DOHH2 (cell line): ENCODE data around the gene ZNFX1.
"Not testable (repeated sequence)": the region's sequence is repeated elsewhere in the genome, so short reads cannot be mapped to it uniquely, and the experiment has no call there.

Source experiments
- H3F3A ChIP-seq: fragments of 200-600 bp; sonication (generic), shearing (Covaris generic); 2 replicates; pipeline ENCODE4 v1.6.0; 2016; ENCODE audit warnings: antibody characterized with exemption, mild to moderate bottlenecking; ENCODE audit not compliant: control insufficient read depth, insufficient read depth
- H3K27ac ChIP-seq: fragments of 200-600 bp; sonication (generic); 2 replicates; pipeline ENCODE4 v1.5.1; 2014; ENCODE audit warnings: low read depth, mild to moderate bottlenecking, low read length, moderate library complexity
- H3K27me3 ChIP-seq: fragments of 200-600 bp; sonication (generic); 2 replicates; pipeline ENCODE4 v1.6.1; 2014; ENCODE audit warnings: mild to moderate bottlenecking, low read length, mixed read lengths; ENCODE audit not compliant: control insufficient read depth
- H3K36me3 ChIP-seq: fragments of 200-600 bp; sonication (generic); 2 replicates; pipeline ENCODE4 v1.6.1; 2014; ENCODE audit warnings: mild to moderate bottlenecking, low read length, moderate library complexity, mixed read lengths; ENCODE audit not compliant: control insufficient read depth
- H3K4me1 ChIP-seq: fragments of 200-600 bp; sonication (generic); 2 replicates; pipeline ENCODE4 v1.6.1; 2014; ENCODE audit warnings: mild to moderate bottlenecking, low read length, mixed read lengths; ENCODE audit not compliant: control insufficient read depth
- H3K4me2 ChIP-seq: fragments of 200-600 bp; sonication (generic); 2 replicates; pipeline ENCODE4 v1.6.0; 2014; ENCODE audit warnings: mild to moderate bottlenecking, low read length, moderate library complexity
- H3K4me3 ChIP-seq: fragments of 200-600 bp; sonication (generic); 2 replicates; pipeline ENCODE4 v1.5.1; 2014; ENCODE audit warnings: mild to moderate bottlenecking, low read length, mixed read lengths
- H3K79me2 ChIP-seq: fragments of 200-600 bp; sonication (generic); 2 replicates; pipeline ENCODE4 v1.6.1; 2014; ENCODE audit warnings: mild to moderate bottlenecking, low read length, mixed read lengths; ENCODE audit not compliant: control insufficient read depth
- H3K9me2 ChIP-seq: fragments of 200-600 bp; sonication (generic); replicated peaks from 2 replicates; pipeline ENCODE4 v1.6.1; 2014; ENCODE audit warnings: mild to moderate bottlenecking, low read length, mixed read lengths; ENCODE audit not compliant: control insufficient read depth
- H3K9me3 ChIP-seq: fragments of 200-600 bp; sonication (generic); 2 replicates; pipeline ENCODE4 v1.6.1; 2014; ENCODE audit warnings: antibody characterized with exemption, low read length, mixed read lengths; ENCODE audit not compliant: control insufficient read depth, insufficient read depth
- H4K20me1 ChIP-seq: fragments of 200-600 bp; sonication (generic); 2 replicates; pipeline ENCODE4 v1.6.0; 2014; ENCODE audit warnings: low read depth, mild to moderate bottlenecking, antibody characterized with exemption, low read length, moderate library complexity; ENCODE audit not compliant: control insufficient read depth, insufficient read depth
- CTCF ChIP-seq: fragments of 200-600 bp; sonication (generic); IDR thresholded peaks from one replicate; pipeline ENCODE4 v1.5.1; 2014; ENCODE audit warnings: antibody characterized with exemption, mild to moderate bottlenecking, low read depth, low read length; ENCODE audit not compliant: poor library complexity, severe bottlenecking
- EZH2phosphoT487 ChIP-seq: fragments of 200-600 bp; sonication (generic); IDR thresholded peaks from 2 replicates; pipeline ENCODE4 v1.6.1; 2017; ENCODE audit warnings: borderline replicate concordance, mild to moderate bottlenecking, antibody characterized with exemption, low read length, moderate library complexity, mixed read lengths

Gene ZNFX1

GRCh38 chr20:49315580-49315979 is 37.7 kb upstream of the ZNFX1 start:
- Histone ChIP-seq H4K20me1 (no peaks in the 10 kb centered on the region), H3K4me3 (no peak overlapping the region), H3K27ac (no peak overlapping the region), H3F3A (no peaks in the 10 kb centered on the region), H3K36me3 (no peaks in the 10 kb centered on the region), H3K4me2 (no peak overlapping the region), H3K9me2 (no peaks in the 10 kb centered on the region), H3K9me3 (no peaks in the 10 kb centered on the region), H3K79me2 (no peaks in the 10 kb centered on the region), H3K27me3 (peaks cover 53% of the 10 kb centered on the region), H3K4me1 (no peaks in the 10 kb centered on the region)
- TF ChIP-seq CTCF, result no peak
- TF ChIP-seq EZH2phosphoT487, result no peak

GRCh38 chr20:49314052-49314451 is 36.2 kb upstream of the ZNFX1 start:
- not testable (repeated sequence) for H3K4me3 ChIP-seq, H3K4me2 ChIP-seq, H3K27ac ChIP-seq, H4K20me1 ChIP-seq, H3K9me2 ChIP-seq, H3K36me3 ChIP-seq, H3K79me2 ChIP-seq, H3F3A ChIP-seq, H3K4me1 ChIP-seq, H3K9me3 ChIP-seq
- peaks cover 55% of the 10 kb centered on the region for H3K27me3 ChIP-seq

GRCh38 chr20:49313283-49313682 is 35.4 kb upstream of the ZNFX1 start:
- Histone ChIP-seq H3K36me3 (no peaks in the 10 kb centered on the region), H3K27me3 (peaks cover 53% of the 10 kb centered on the region), H3K9me3 (no peaks in the 10 kb centered on the region), H3F3A (no peaks in the 10 kb centered on the region), H3K4me1 (no peaks in the 10 kb centered on the region), H3K27ac (no peak overlapping the region), H4K20me1 (no peaks in the 10 kb centered on the region), H3K9me2 (no peaks in the 10 kb centered on the region), H3K4me3 (no peak overlapping the region), H3K4me2 (no peak overlapping the region), H3K79me2 (no peaks in the 10 kb centered on the region)
- no peak for TF ChIP-seq EZH2phosphoT487
- no peak for TF ChIP-seq CTCF

- no peak overlapping the region for H3K4me2 ChIP-seq
- H3K9me2 ChIP-seq, result no peaks in the 10 kb centered on the region
- H3K79me2 ChIP-seq, result no peaks in the 10 kb centered on the region
- H3K27me3 ChIP-seq, result peaks cover 47% of the 10 kb centered on the region
- TF ChIP-seq EZH2phosphoT487, result no peak
- TF ChIP-seq CTCF, result no peak
- H3F3A ChIP-seq, result no peaks in the 10 kb centered on the region
- H3K4me1 ChIP-seq, result no peaks in the 10 kb centered on the region
- H3K27ac ChIP-seq, result no peak overlapping the region
- no peaks in the 10 kb centered on the region for H3K36me3 ChIP-seq
- H3K9me3 ChIP-seq, result no peaks in the 10 kb centered on the region
- H3K4me3 ChIP-seq, result no peak overlapping the region
- no peaks in the 10 kb centered on the region for H4K20me1 ChIP-seq
Observed at GRCh38 chr20:49312661-49313060, 34.8 kb upstream of the ZNFX1 start.
